H9 (cell line): ENCODE data around the gene DAB1. TPM values are rescaled to one million over a fixed set of nuclear protein-coding genes. Genes with fewer than 3 reads are reported as not detected.

ENCODE experiments used
- DNase-seq: peaks from one replicate; pipeline ENCODE4 v3.0.0-alpha.2; 2017
- H2AFZ ChIP-seq: one replicate; pipeline ENCODE4 v1.6.1; 2013; ENCODE audit warnings: mild to moderate bottlenecking, low read length, control low read depth, moderate library complexity
- H2AK5ac ChIP-seq: 2 replicates; pipeline ENCODE4 v1.6.1; 2013; ENCODE audit warnings: low read length, control low read depth, mixed read lengths; ENCODE audit not compliant: insufficient read length
- H2BK120ac ChIP-seq: one replicate; pipeline ENCODE4 v1.6.1; 2013; ENCODE audit warnings: low read depth, mild to moderate bottlenecking, low read length, control low read depth, inconsistent platforms; ENCODE audit not compliant: poor library complexity, severe bottlenecking
- H2BK12ac ChIP-seq: 2 replicates; pipeline ENCODE4 v1.6.1; 2013; ENCODE audit warnings: low read length, control low read depth, mixed read lengths, low read depth; ENCODE audit not compliant: insufficient read length
- H2BK15ac ChIP-seq: 2 replicates; pipeline ENCODE4 v1.6.1; 2013; ENCODE audit warnings: low read depth, low read length, control low read depth
- H2BK20ac ChIP-seq: one replicate; pipeline ENCODE4 v1.6.1; 2013; ENCODE audit warnings: low read depth, mild to moderate bottlenecking, low read length, control low read depth, inconsistent platforms; ENCODE audit not compliant: poor library complexity, severe bottlenecking
- H2BK5ac ChIP-seq: 2 replicates; pipeline ENCODE4 v1.6.1; 2013; ENCODE audit warnings: low read length, control low read depth, mixed read lengths; ENCODE audit not compliant: insufficient read length
- H3K14ac ChIP-seq: 2 replicates; pipeline ENCODE4 v1.6.1; 2013; ENCODE audit warnings: low read length, control low read depth; ENCODE audit not compliant: insufficient read depth
- H3K18ac ChIP-seq: 2 replicates; pipeline ENCODE4 v1.6.1; 2013; ENCODE audit warnings: low read depth, mild to moderate bottlenecking, mixed read lengths, low read length, control low read depth; ENCODE audit not compliant: insufficient read length
- H3K23ac ChIP-seq: 2 replicates; pipeline ENCODE4 v1.6.1; 2013; ENCODE audit warnings: low read length, control low read depth, mixed read lengths, low read depth; ENCODE audit not compliant: insufficient read length
- H3K23me2 ChIP-seq: 2 replicates; pipeline ENCODE4 v1.6.1; 2013; ENCODE audit warnings: low read depth, mild to moderate bottlenecking, mixed read lengths, low read length, control low read depth; ENCODE audit not compliant: insufficient read length, poor library complexity, severe bottlenecking
- H3K27ac ChIP-seq: 2 replicates; pipeline ENCODE4 v1.5.1; 2013; ENCODE audit warnings: low read length, control low read depth, mixed read lengths, low read depth; ENCODE audit not compliant: insufficient read length
- H3K27me3 ChIP-seq: 2 replicates; pipeline ENCODE4 v1.6.1; 2013; ENCODE audit warnings: low read length, control low read depth, inconsistent platforms; ENCODE audit not compliant: insufficient read depth
- H3K4ac ChIP-seq: 2 replicates; pipeline ENCODE4 v1.6.1; 2013; ENCODE audit warnings: low read depth, mild to moderate bottlenecking, control low read depth, inconsistent platforms, low read length, moderate library complexity
- H3K4me1 ChIP-seq: 2 replicates; pipeline ENCODE4 v1.6.1; 2013; ENCODE audit warnings: low read length, control low read depth, inconsistent platforms; ENCODE audit not compliant: insufficient read depth
- H3K4me2 ChIP-seq: 2 replicates; pipeline ENCODE4 v1.6.1; 2013; ENCODE audit warnings: low read length, control low read depth, mixed read lengths; ENCODE audit not compliant: insufficient read length, insufficient read depth
- H3K56ac ChIP-seq: 2 replicates; pipeline ENCODE4 v1.6.1; 2013; ENCODE audit warnings: low read depth, mild to moderate bottlenecking, mixed read lengths, low read length, control low read depth; ENCODE audit not compliant: insufficient read length
- H3K79me1 ChIP-seq: 2 replicates; pipeline ENCODE4 v1.6.1; 2013; ENCODE audit warnings: low read depth, mild to moderate bottlenecking, moderate library complexity, low read length, control low read depth, inconsistent platforms; ENCODE audit not compliant: insufficient read depth, poor library complexity, severe bottlenecking
- H3K79me2 ChIP-seq: 2 replicates; pipeline ENCODE4 v1.6.1; 2013; ENCODE audit warnings: low read length, control low read depth, inconsistent platforms; ENCODE audit not compliant: insufficient read depth
- H3K9ac ChIP-seq: 2 replicates; pipeline ENCODE4 v1.6.1; 2013; ENCODE audit warnings: low read length, control low read depth, mixed read lengths; ENCODE audit not compliant: insufficient read length; ENCODE audit errors: extremely low read depth
- H3K9me3 ChIP-seq: one replicate; pipeline ENCODE4 v1.6.1; 2013; ENCODE audit warnings: low read depth, low read length, inconsistent platforms; ENCODE audit not compliant: control insufficient read depth
- H3T11ph ChIP-seq: one replicate; pipeline ENCODE4 v1.6.1; 2013; ENCODE audit warnings: mild to moderate bottlenecking, low read length, control low read depth, inconsistent platforms
- H4K20me1 ChIP-seq: one replicate; pipeline ENCODE4 v1.6.1; 2013; ENCODE audit not compliant: control insufficient read depth, insufficient read length, insufficient read depth
- H4K5ac ChIP-seq: 2 replicates; pipeline ENCODE4 v1.6.1; 2013; ENCODE audit warnings: low read depth, mild to moderate bottlenecking, mixed read lengths, low read length, control low read depth; ENCODE audit not compliant: insufficient read length
- H4K8ac ChIP-seq: replicated peaks from 2 replicates; pipeline ENCODE4 v1.6.1; 2013; ENCODE audit warnings: low read length, control low read depth, mixed read lengths, low read depth; ENCODE audit not compliant: insufficient read length
- H4K91ac ChIP-seq: 2 replicates; pipeline ENCODE4 v1.6.1; 2013; ENCODE audit warnings: low read depth, mild to moderate bottlenecking, moderate library complexity, mixed read lengths, low read length, control low read depth; ENCODE audit not compliant: insufficient read length
- H3K27ac Mint-ChIP-seq, 3 experiments: 2 replicates in 2 of 3; 3 replicates in 1 of 3; pipeline ENCODE4 v1.8.0; 2020 to 2021; ENCODE audit warnings: mixed read lengths in 3 of 3, mild to moderate bottlenecking in 1 of 3, moderate library complexity in 1 of 3
- H3K27me3 Mint-ChIP-seq: 2 replicates; pipeline ENCODE4 v1.8.0; 2021; ENCODE audit warnings: low read depth, mild to moderate bottlenecking, moderate library complexity, mixed read lengths
- H3K36me3 Mint-ChIP-seq, 3 experiments: 2 replicates in 2 of 3; 3 replicates in 1 of 3; pipeline ENCODE4 v1.8.0; 2020 to 2021; ENCODE audit warnings: low read depth in 3 of 3, mixed read lengths in 3 of 3; ENCODE audit not compliant: insufficient read depth in 1 of 3
- H3K4me1 Mint-ChIP-seq, 2 experiments: 2 replicates each; pipeline ENCODE4 v1.8.0; 2020; ENCODE audit warnings: mixed read lengths in 2 of 2
- H3K4me3 Mint-ChIP-seq, 2 experiments: 2 replicates in 1 of 2; 3 replicates in 1 of 2; pipeline ENCODE4 v1.8.0; 2020 to 2021; ENCODE audit warnings: mild to moderate bottlenecking in 2 of 2, mixed read lengths in 2 of 2, moderate library complexity in 1 of 2
- H3K9me3 Mint-ChIP-seq, 2 experiments: 2 replicates in 1 of 2; 3 replicates in 1 of 2; pipeline ENCODE4 v1.8.0; 2020; ENCODE audit warnings: mild to moderate bottlenecking in 2 of 2, mixed read lengths in 2 of 2, moderate library complexity in 1 of 2
- whole genome bisulfite sequencing: extraction: QIAGEN DNeasy Blood & Tissue Kit; methylation state at CpG from one replicate; pipeline ENCODE4 v1.1.7; 2013; ENCODE audit warnings: missing lambda C conversion rate, low lambda C conversion rate, mixed read lengths; ENCODE audit not compliant: insufficient read length; ENCODE audit errors: extremely low coverage; 5-methylcytosine and 5-hydroxymethylcytosine counted together
- total RNA-seq: library from RNA; stranded (reverse); gene quantifications from 2 replicates; pipeline ENCODE4 v1.2.1, GENCODE V29; 2021
- TF ChIP-seq, protein P1 (sequence below): fragments of 200-600 bp; sonication (generic); conservative IDR thresholded peaks from 3 replicates; pipeline ENCODE4 v1.8.0; 2021; ENCODE audit warnings: antibody characterized with exemption, mild to moderate bottlenecking

The DAB1 gene
- total RNA-seq, 1 experiment from 2014 or later = 9.3 TPM

DNA sequence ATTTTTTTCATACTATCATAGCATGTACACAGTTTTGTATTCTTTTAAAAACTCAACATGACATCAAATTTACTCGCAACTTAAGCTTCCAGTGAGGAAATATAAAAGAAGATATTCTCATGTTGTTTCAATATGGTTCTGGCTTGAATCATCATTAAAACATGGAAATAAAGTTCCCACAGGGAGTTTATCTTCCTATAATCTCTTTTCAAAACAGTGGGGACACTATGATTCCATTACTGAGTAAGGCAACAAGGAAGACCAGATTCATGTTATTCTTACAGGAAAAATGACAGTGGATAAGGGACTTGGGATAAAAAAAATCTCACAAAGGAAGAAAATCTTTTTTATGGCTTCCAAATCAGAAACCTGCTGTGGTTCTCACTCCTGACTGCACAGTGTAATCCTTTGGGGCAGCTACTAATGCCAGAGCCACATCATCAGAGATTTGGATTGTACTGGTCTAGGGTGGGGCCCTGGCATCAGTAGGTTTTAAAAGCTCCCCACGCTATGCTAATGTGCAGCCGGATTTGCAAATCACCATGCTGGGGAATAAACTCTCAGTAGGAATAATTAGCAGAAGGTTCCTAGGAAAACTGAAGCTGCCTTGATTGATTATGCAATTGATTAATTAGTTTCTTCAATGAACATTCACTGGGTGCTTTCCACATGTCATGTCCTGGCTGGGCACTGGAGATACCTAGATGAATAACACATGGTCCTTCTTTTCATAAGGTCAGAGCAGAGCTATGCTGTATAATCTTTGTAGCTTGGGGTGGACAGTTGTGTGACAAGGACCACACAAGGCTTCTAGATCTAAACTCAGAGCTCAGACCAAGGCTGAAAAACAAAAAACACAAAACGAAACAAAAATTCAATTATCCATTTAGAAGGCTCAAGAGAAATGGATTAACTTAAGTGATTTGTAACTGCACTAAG, 386.9 kb downstream of the DAB1 start:
- no peak for DNase-seq
- Histone ChIP-seq H3K23ac (no peak overlapping the region), H3K9me3 (no peaks in the 10 kb centered on the region), H3K79me1 (no peaks in the 10 kb centered on the region), H2BK12ac (no peak overlapping the region), H3T11ph (no peak overlapping the region), H3K56ac (no peak overlapping the region), H3K79me2 (no peaks in the 10 kb centered on the region), H3K9ac (no peak overlapping the region), H4K5ac (no peak overlapping the region), H4K8ac (no peak overlapping the region), H2BK5ac (no peak overlapping the region), H2BK15ac (no peak overlapping the region), H3K27me3 (no peaks in the 10 kb centered on the region), H3K4me2 (no peak overlapping the region), H3K18ac (no peak overlapping the region), H2AFZ (no peak overlapping the region), H2BK20ac (no peak overlapping the region), H4K91ac (no peak overlapping the region), H3K27ac (no peak overlapping the region), H3K23me2 (no peaks in the 10 kb centered on the region), H3K4me1 (no peaks in the 10 kb centered on the region), H4K20me1 (no peaks in the 10 kb centered on the region), H2BK120ac (no peak overlapping the region), H2AK5ac (no peak overlapping the region), H3K4ac (no peak overlapping the region), H3K14ac (no peak overlapping the region)
- Mint-ChIP-seq H3K27me3 (no peaks in the 10 kb centered on the region), H3K36me3 (peaks cover 0 to 2% (median 0%) of the 10 kb centered on the region in 3 experiments; a peak in 2 of 7 replicates), H3K27ac (peak overlapping the region in 1 of 3 experiments; percentile 6; a peak in 1 of 7 replicates), H3K4me3 (no peak overlapping the region), H3K4me1 (peaks cover 4 to 9% of the 10 kb centered on the region in 2 experiments; a peak in 1 of 4 replicates), H3K9me3 (no peaks in the 10 kb centered on the region; a peak in 1 of 5 replicates)
- WGBS = no CpG with 5 or more reads among the region's 4 CpGs
- TF ChIP-seq, protein P1, sequence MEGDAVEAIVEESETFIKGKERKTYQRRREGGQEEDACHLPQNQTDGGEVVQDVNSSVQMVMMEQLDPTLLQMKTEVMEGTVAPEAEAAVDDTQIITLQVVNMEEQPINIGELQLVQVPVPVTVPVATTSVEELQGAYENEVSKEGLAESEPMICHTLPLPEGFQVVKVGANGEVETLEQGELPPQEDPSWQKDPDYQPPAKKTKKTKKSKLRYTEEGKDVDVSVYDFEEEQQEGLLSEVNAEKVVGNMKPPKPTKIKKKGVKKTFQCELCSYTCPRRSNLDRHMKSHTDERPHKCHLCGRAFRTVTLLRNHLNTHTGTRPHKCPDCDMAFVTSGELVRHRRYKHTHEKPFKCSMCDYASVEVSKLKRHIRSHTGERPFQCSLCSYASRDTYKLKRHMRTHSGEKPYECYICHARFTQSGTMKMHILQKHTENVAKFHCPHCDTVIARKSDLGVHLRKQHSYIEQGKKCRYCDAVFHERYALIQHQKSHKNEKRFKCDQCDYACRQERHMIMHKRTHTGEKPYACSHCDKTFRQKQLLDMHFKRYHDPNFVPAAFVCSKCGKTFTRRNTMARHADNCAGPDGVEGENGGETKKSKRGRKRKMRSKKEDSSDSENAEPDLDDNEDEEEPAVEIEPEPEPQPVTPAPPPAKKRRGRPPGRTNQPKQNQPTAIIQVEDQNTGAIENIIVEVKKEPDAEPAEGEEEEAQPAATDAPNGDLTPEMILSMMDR = no peak
